Measurements from ENCODE around the gene GLOD4.

Gene GLOD4

DNA sequence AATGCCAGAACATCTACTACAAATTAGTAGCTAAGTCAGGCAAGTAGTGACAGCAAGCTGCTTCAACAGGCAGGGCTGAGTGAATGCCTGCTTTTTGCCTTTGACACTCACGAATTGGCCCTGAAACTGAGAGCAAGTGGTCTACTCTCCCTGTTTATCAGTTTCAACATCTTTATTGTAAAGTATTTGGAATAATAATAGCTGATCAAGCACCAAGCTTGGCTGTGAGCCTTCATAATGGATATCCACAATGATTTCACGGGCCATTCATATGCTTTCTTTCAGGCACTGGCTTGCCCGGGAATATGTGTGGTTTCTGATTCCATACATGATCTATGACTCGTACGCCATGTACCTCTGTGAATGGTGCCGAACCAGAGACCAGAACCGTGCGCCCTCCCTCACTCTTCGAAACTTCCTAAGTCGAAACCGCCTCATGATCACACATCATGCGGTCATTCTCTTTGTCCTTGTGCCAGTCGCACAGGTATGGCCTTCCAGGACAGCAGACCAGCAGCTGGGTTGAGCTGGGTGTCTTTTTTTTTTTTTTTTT, 44.4 kb downstream of the GLOD4 start:
- DNase-seq = no peak

DNA sequence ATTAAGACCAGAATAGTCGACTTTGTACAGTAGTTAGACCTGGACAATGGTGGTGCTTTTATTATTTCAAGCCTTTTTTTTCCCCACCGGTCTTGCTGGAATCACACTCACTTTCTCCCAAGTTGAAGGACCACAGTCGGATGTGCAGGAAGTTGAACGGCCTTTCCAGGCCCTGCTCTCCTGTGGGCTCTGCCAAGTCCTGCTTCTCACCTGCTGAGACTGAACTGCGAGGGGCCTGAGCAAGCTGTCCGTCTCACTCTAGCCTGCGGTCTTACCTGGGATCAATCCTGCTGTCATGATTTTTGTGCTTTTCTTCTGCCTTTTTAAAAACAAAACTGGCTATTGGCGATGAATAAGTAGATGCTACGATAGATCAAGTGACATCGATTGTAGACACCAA, 48.3 kb downstream of the GLOD4 start:
- no peak for DNase-seq

DNA sequence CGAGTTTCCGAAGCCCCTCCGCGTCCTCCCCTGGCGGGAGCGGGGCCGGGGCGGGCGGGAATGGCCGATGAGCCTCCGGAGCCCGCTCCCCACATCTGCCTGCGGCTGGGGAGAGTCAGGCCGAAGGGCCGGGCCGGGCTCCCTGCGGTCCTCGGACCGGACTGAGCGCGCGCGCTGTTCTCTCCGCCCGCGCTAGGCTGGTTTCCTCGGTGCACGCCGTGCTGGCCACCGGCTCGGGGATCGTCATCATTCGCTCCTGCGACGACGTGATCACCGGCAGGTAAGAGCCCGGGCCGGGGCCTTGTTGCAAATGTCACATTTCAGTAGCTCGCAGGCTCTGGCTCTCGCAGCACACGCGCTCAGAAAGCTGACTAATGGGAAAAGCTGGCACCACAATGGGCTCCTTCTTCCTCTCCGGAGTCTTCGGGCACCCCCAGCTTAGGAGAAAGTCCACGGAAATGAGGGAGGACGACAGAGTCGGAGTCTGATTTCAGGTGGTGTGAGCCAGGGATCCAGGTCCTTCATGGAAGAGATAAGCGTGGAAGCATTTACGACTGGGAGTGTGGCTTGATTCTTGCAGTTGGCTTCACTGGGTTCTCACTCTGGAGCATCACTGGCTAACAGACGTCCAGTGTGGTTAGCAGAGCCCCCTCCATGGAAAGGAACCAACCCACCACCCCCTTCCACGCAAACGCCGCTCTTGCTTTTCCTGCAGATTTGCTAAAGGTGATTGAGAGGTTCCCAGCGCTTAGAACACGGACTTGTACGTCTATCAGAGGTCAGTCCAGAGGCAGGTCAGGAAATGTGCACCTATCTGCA, 49.0 kb downstream of the GLOD4 start:
- peak; percentile 37 to 43 for DNase-seq

DNA sequence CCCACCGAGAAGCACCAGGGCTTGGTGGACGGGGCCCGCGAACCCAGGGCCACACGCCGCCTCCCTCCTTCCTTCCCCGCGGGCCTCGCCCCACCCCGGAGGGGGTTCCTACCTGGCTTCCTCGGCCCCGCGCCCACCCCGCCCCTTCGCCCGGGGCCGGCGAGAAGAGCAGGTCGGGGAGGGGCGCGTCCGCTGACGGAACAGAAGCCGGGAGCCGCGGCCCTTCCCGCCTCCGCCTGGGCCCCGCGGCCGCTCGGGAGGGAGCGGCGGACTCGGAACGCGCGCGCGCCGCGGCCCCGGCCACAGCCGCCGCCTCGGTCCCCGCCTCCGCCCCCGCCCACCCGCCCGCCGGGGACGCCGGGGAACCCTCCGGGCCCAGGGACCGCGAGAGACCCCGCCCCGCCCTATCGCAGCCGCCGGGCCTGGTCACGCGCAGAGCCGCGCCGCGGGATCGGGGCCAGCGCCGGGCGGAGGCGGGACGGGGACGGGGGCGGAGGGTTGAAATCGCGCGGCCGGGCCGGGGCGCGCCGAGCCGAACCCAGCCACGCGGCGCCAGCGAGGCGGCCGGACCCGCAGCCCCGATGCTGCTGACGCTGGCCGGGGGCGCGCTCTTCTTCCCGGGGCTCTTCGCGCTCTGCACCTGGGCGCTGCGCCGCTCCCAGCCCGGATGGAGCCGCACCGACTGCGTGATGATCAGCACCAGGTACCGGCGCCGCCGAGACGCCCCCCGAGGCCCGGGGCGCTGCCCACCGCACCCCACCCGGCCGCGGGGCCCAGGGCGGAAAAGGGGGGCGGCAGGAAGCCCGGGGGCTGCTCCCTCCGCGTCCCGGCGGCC, 49.8 kb downstream of the GLOD4 start, which contains the start of gene TLCD3A:
Gene TLCD3A (plus strand): TSS at position 530 of the 835 bp plus-strand sequence. CDS start 52 bp downstream, at position 582.
- DNase-seq = peak; percentile 22 to 38

DNA sequence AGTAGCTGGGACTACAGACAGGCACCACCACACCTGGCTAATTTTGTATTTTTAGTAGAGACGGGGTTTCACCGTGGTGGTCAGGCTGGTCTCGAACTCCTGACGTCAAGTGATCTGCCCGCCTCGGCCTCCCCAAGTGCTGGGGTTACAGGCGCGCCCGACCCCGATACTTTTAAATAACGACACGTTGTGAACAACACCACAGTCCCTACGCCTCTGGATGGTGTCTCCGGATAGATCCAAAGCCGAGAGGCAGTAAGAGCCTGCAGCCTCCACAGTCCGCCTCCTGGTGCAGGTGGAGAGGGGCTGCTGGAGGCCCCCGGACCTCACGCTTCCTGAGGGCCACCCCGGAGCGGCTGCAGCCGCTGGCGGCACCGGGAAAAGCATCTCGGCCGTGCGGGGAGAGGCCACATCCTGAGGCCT, 50.4 kb downstream of the GLOD4 start:
- no peak for DNase-seq

DNA sequence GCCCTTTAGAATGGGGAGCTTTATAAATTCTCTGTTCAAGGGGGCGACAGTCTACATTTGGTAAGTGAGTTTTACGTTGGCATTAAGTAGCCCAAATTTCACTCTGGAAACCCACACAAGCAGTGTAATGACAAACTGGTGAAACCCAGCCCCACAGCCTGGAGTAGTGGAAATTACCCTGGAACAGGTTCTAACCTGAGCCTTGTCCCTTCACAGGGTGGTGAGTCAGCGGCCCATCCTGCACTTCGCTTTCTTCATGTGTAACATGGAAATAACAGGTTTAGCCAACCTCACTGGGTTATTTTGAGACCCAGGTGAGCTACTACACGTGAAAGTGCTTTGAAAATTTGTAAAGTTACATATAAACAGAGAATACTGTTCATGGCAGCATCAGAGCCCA, 53.2 kb downstream of the GLOD4 start:
- DNase-seq = no peak

DNA sequence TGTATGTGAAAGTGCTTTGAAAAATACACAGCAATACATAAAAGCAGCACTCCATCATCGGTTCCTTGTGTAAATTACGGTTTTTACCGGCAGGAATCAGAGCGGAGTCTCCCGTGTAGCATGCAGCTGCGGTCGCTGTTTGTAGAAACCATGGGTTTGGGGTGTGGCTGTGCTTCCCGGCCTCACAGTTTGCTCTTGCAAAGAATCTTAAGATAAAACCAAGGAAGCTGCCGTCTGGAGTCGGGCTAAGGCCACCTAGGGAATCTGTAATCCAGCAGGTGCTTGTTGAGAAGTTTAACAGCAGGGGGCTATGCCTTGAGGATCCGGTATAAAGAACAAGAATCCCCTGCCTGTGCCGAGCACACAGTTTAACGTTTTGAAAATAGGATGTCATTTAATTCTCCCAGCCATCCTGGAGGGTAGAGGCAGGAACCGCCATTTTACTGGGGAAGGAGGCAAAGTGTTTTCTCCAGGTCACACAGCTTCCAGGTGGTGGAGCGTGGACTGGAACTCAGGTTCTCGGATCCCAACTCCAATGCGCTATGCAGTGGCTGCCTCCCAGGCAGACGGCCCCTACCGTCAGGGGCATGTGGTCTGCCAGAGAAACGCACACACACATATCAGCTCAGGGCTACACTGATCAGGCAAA, 55.7 kb downstream of the GLOD4 start:
- no peak for DNase-seq

DNA sequence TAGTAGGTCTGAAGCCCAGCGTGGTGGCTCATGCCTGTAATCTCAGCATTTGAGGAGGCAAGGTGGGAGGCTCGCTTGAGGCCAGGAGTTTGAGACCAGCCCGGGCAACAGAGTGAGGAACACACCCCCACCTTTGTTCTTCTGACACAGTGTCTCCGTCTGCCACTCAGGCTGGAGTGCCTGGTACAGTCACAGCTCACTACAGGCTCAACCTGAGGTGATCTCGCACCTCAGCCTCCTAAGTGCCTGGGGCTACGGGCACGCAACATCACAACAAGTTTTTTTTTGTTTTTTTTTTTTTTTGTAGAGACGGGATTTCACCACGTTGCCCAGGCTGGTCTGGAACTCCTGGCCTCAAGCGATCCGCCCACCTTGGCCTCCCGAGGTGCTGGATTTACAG, 56.3 kb downstream of the GLOD4 start:
- DNase-seq = no peak

DNA sequence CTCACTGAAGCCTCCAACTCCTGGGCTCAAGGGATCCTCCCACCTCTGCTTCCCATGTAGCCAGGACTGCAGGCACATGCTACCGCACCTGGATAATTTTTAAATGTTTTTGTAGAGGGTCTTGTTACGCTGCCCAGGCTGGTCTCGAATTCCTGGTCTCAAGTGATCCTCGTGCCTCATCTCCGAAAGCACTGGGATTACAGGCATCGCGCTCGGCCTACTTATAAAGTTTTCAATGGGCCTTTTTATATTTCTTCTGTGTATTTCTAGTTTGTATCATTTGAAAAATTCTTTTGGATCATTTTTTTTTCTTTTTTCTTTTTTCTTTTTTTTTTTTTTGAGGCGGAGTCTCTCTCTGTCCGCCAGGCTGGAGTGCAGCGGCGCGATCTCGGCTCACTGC, 57.0 kb downstream of the GLOD4 start:
- DNase-seq = no peak

DNA sequence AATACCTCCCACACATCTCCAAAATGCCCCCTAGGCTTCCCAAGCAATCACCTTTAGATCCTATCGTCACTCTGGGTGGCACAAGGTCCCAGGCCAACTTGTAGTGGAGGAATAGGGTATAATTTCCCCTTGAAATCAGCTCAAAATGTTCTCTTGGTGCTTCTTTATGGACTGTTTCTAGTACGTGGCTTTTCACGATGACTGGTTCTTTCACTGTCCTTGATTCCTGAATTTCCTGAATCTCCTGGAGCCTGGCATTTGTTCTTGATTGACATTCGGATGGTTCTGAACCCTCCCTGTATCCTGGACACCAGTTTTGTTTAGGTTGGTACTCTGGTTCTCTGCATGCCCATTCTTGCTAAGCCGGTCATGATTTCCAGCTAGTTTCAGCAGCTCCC, 60.5 kb downstream of the GLOD4 start:
- no peak for DNase-seq

DNA sequence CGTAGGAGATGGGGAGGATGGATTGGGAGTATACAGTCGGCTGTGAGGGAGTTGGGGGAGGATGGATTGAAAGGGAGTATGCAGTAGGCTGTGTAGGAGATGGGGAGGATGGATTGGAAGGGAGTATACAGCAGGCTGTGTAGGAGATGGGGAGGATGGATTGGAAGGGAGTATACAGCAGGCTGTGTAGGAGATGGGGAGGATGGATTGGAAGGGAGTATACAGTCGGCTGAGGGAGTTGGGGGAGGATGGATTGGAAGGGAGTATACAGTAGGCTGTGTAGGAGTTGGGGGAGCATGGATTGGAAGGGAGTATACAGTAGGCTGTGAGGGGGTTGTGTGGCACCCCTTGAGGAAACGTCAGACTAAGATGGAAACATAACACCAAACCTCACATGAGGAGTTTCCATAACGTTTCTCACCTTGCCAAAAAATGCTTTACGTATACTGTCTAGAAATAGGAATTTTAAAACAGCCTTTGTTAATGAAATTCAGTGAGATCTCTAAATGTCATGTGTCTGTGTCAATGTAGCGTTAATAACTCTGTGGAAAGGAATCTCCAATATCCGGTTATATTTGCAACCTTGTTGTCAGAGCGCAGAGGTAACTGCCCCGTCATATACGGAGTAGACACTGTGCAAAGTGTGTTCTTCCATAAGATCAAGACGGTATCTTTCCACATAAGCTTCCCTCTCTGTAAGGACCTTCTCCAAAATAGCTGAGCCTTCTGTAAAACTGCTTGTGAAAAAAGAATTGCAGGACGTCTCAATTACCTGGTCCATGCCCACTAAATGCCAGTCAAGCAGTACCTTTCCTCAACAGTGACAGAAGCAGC, 61.2 kb downstream of the GLOD4 start:
- DNase-seq = no peak

DNA sequence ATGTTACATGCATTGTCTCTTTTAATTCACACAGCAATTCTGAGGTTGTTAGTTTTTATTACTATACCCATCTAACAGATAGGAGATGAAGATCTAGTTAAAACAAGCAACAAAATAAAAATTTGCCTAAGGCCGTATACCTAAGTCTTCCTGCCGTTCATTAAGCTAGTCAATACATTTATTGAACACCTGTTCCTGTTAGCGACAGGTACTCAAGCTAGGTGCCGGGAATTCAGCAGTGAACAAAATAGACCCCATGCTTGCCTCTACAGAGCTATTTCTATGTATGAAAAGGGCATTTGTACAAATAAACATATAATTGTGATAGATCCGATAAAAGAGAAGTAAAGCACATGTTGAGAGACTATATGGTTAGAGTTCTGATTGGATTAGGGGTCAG, 64.0 kb downstream of the GLOD4 start:
- no peak for DNase-seq
